HFF-Myc (cell line): Measurements from ENCODE around the gene PDAP1.

ENCODE experiments used
- DNase-seq: peaks from one replicate; pipeline ENCODE4 v3.0.0-alpha.2; 2011; ENCODE audit warnings: low read depth; ENCODE audit errors: extremely low read depth
- H3K4me3 ChIP-seq: replicated peaks from 2 replicates; pipeline ENCODE4 v1.5.1; 2011; ENCODE audit warnings: low read depth, mild to moderate bottlenecking, control low read depth, low read length
- TF ChIP-seq, protein P1 (sequence below): IDR thresholded peaks from 2 replicates; pipeline ENCODE4 v1.5.1; 2012; ENCODE audit warnings: mild to moderate bottlenecking, low read depth, low read length, control low read depth; ENCODE audit errors: missing control alignments

PDAP1 gene

DNA sequence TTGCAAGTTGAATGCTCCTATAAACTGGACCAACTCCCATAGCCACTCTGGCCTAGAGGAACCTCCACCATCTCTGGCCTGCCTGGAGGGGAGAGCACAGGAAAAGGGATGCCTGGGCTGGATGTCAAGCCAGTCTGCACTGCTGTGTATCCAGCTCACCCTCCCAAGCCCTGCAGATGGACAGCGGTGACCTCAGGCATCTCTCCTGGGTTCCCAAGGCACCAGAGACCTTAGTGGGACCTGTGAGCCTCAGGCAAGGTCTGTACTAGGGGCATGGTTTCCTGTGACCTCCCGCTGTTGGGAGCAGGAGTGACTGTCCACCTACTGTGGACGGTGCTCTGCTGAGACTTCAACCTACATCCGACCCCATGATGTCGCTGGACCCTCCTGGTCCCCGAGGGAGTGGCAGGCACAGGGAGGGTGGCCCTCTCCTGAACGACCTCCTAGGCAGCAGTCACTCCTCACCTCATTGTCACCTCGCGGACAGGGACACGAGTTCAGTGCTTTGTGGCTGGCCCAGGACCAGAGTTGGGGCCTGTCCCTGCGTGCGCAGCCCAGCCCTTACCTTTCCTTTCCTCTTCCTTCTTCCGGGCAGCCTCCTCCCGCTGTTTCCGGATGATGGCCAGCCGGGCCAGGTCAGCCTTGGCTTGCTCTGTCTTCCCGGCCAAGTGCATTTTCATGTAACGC, 11.0 kb downstream of the PDAP1 start:
- no peak for DNase-seq
- TF ChIP-seq, protein P1, sequence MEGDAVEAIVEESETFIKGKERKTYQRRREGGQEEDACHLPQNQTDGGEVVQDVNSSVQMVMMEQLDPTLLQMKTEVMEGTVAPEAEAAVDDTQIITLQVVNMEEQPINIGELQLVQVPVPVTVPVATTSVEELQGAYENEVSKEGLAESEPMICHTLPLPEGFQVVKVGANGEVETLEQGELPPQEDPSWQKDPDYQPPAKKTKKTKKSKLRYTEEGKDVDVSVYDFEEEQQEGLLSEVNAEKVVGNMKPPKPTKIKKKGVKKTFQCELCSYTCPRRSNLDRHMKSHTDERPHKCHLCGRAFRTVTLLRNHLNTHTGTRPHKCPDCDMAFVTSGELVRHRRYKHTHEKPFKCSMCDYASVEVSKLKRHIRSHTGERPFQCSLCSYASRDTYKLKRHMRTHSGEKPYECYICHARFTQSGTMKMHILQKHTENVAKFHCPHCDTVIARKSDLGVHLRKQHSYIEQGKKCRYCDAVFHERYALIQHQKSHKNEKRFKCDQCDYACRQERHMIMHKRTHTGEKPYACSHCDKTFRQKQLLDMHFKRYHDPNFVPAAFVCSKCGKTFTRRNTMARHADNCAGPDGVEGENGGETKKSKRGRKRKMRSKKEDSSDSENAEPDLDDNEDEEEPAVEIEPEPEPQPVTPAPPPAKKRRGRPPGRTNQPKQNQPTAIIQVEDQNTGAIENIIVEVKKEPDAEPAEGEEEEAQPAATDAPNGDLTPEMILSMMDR, result no peak
- no peak overlapping the region for H3K4me3 ChIP-seq

DNA sequence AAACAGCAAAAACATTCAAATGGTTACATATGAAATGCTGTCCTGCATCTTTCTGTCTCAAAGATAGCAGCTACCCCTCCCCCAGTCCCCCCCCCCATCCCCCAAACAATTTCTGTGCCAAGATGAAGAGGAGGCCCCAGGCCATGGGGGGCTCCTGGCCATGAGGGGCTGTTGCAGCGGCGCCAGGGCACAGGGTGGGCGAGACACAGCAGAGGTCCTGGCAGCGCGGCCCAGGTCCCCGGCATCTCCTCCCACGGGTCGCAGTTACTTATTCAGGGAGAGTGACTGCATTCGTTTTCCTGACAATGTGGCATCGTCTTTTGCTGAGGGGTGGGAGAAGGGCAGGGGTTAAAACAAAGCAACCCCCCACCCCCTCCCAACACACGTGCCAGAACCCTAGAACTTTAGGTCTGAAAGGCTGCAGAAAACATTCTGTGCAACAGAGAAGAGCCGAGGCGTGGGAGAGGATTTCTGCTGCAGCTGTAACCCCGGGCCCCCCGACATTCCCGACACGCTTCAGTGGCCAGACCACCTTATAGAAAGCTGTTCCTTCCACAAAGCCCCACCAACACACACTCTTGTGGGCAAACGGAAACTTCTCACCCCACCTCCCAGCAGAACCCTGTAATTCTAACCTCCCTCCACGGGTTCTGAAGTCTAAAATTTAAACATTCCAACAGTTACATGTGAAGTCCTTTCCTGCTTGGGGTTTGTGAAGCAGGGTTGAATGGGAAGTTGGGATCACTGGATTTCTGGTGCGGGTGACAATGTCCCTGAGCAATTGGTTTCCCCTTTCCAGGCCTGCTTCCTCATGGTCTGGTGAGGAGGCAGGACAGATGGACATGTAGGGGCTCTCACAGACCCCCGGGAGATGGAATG, 11.7 kb downstream of the PDAP1 start:
- DNase-seq, result no peak
- TF ChIP-seq, protein P1, result no peak
- H3K4me3 ChIP-seq, result no peak overlapping the region

DNA sequence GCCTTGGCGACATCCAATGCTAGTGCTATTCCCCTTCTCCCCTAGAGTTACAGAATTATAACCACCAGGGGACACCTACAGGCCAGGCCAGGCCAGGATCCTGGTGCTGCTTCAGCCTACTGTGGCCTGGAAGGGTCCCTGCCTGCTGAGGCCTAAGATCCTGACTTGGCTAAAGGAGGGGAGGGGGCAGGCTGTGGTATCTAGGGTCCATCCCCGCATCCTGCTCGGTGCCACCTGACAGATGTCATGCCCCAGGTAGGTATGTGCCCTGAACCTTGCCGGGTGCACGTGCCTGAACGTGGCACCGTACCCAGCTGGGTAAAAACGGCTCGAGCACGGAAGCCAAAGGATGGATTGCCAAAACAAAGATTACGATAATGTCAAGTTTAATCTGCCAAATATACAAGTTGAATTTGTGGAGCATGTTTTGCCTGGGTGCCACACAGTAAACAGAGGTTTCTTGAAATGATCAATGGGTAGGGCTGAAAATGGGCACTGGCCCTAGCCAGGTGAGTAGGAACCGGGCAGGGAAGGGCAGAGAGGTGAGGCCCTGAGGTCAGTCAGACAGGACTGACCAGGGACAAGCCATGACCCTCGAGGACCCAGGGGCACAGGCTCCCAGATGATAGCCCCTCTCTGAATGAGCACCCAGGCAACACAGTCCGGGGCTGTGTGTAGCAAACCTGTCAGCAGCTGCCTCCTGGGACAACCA, 12.6 kb downstream of the PDAP1 start:
- H3K4me3 ChIP-seq, result no peak overlapping the region
- TF ChIP-seq, protein P1, result no peak
- no peak for DNase-seq

DNA sequence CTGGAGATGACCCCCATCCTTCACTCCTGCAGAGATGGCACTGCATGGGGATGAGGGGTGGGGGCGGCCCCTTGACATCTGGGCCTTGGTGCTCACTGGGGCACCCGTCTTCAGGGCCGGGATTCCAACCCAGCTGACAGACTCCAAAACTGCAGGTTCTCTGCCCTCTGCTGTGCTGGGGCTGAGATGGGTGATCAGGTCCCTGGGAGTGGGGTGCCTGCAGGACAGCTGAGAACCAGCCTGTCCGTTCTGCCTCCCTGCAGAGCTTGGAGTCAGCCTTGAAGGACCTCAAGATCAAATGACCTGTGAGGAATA, 14.3 kb downstream of the PDAP1 start:
- DNase-seq, result no peak
- no peak overlapping the region for H3K4me3 ChIP-seq

DNA sequence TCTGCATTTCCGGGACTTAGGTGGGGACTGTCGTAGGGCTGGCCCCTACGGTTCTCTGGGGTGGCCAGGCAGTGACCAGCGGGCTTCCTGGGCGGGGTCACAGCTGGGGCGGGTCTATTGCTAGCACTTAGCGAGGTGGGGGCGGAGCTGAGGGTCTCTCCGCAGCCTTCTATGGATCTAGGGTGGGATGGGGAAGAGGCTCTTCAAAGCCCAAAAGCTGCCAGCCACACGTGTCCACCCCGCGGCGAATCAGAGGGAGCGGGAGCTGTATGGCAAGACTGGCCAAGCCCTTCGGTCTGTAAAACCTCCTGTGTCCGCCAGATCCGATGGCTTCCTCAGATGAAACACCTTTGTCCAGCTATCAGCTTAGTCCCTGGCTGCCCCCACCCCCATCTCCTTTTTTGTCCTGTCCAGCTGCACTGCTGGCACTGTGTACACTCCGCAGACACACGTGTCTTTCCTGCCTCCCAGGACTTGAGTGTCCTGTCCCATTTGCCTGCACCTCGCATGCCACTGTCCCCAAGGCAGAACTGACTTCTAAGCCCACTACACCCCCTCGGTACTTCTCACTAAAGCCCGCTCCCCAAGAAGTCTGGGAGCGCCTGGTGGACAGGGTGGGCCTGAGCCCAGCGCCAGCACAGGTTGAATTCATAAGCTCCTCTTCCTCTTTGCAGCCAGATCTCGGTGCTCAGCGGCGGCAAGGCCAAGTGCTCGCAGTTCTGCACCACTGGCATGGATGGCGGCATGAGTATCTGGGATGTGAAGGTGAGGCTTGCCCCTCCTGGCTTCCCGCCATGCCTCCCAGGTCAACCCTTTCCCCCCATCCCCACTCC, 14.8 kb downstream of the PDAP1 start:
- TF ChIP-seq, protein P1, result no peak
- peak overlapping the region; percentile 31 for H3K4me3 ChIP-seq
- DNase-seq, result no peak

More for the DNA sequence above, 14.3 kb downstream of the PDAP1 start:
- TF ChIP-seq, protein P1, result no peak
